OCI-LY3 (cell line): ENCODE data around the gene MTA2.

ENCODE experiments used
- EZH2phosphoT487 ChIP-seq: fragments of 200-600 bp; shearing (Covaris generic); IDR thresholded peaks from 2 replicates; pipeline ENCODE4 v1.6.1; 2018; ENCODE audit warnings: antibody characterized with exemption, mixed run types, low read depth
- TF ChIP-seq, protein P1 (sequence below): fragments of 200-600, 300-600 bp; sonication (generic); IDR thresholded peaks from 2 replicates; pipeline ENCODE4 v1.5.1; 2014; ENCODE audit warnings: antibody characterized with exemption, low read length, low read depth

DNA sequence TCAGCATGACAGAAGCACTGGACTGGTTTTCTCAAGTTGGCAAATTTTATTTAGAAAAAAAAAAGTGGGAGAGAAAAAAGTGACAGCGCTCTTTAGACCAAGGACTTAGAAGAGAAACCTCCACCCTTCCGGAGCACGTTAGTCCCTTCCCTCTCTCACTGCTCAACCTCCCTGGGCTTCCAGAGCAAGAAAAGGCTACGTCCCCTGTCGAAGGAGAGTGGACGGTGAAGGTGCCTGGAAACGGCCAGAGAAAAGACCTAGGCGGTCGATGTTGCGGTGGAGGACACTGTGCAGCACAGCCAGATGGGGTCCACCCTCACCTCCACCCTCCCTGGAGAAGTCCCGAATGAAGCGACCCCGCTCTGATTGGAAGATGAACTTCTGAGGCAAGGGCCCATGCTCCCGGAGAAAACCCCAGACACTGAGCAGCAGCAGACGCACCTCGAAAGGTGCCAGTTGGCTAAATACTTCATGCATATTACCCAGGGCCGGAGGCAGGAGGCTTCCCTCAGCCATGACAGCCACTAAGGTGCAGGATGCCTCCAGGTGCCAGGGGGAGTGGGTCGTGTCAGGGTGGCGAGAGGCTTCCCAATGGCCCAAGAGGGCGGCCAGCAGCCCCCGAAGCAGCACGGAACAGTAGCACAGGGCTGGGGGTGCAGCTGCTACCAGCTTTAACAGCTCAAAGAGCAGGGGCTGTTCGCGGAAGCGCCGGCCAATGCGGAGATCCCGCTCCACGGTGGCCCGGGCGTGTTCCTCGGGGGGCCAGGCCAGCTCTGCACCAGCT lies 45.4 kb upstream of the MTA2 start:
- TF ChIP-seq, protein P1, sequence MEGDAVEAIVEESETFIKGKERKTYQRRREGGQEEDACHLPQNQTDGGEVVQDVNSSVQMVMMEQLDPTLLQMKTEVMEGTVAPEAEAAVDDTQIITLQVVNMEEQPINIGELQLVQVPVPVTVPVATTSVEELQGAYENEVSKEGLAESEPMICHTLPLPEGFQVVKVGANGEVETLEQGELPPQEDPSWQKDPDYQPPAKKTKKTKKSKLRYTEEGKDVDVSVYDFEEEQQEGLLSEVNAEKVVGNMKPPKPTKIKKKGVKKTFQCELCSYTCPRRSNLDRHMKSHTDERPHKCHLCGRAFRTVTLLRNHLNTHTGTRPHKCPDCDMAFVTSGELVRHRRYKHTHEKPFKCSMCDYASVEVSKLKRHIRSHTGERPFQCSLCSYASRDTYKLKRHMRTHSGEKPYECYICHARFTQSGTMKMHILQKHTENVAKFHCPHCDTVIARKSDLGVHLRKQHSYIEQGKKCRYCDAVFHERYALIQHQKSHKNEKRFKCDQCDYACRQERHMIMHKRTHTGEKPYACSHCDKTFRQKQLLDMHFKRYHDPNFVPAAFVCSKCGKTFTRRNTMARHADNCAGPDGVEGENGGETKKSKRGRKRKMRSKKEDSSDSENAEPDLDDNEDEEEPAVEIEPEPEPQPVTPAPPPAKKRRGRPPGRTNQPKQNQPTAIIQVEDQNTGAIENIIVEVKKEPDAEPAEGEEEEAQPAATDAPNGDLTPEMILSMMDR = no peak
- TF ChIP-seq EZH2phosphoT487 = no peak
